Measurements from ENCODE around the gene SLC25A46. TPM values are rescaled to one million over a fixed set of nuclear protein-coding genes. Genes with fewer than 3 reads are reported as not detected.
"Not testable (repeated sequence)": the region's sequence is repeated elsewhere in the genome, so short reads cannot be mapped to it uniquely, and the experiment has no call there.

The SLC25A46 gene
- 31.4 to 36.9 TPM (median 32.1 TPM) in 3 replicates for total RNA-seq

DNA sequence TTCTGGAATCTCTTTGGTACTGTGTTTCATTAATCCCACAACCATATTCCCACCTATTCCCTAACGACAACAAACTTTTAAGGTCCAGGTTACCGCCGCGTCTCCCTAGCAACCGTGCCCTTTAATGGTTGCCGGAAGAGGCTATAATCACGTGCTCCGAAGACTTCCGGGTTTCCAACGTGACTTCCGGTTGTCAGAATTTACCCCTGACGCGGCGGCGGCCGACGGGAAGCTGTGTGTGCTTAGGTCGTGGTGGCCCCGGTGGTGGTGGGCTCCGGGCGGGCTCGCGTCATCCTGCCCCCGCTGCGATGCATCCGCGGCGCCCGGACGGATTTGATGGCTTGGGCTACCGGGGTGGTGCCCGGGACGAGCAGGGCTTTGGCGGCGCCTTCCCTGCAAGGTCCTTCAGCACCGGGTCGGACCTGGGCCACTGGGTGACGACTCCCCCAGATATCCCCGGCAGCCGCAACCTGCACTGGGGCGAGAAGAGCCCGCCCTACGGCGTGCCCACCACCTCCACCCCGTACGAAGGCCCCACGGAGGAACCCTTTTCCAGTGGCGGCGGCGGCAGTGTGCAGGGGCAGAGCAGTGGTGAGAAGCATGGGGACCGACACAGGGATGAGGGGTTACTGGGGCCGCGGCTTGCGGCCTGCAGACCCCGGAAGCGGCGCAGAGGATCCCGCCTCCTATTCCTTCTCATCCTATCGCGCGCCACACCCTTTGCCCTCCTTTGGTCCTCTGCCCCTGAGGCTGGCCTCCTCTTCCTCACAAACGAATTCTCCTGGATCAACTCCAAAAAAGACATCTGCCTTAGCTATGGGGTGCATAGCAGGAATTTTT is at the start of gene SLC25A46:
SLC25A46 (plus strand) TSS at position 196 of the 840 bp plus-strand sequence; CDS start at position 309, 113 bp downstream.
- H3K27ac Mint-ChIP-seq, result peak within 1 kb of the TSS; percentile 95
- no peaks in the 10 kb centered on the region for H3K9me3 Mint-ChIP-seq
- TF ChIP-seq, protein P1, sequence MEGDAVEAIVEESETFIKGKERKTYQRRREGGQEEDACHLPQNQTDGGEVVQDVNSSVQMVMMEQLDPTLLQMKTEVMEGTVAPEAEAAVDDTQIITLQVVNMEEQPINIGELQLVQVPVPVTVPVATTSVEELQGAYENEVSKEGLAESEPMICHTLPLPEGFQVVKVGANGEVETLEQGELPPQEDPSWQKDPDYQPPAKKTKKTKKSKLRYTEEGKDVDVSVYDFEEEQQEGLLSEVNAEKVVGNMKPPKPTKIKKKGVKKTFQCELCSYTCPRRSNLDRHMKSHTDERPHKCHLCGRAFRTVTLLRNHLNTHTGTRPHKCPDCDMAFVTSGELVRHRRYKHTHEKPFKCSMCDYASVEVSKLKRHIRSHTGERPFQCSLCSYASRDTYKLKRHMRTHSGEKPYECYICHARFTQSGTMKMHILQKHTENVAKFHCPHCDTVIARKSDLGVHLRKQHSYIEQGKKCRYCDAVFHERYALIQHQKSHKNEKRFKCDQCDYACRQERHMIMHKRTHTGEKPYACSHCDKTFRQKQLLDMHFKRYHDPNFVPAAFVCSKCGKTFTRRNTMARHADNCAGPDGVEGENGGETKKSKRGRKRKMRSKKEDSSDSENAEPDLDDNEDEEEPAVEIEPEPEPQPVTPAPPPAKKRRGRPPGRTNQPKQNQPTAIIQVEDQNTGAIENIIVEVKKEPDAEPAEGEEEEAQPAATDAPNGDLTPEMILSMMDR (IDR thresholded peaks at IDR 0.05; ENCODE audit: unreplicated experiment), result no peak
- peak; percentile 62 to 87 for DNase-seq (ENCODE audit: low spot score in 2 of 2, unreplicated experiment in 2 of 2)
- H3K4me3 Mint-ChIP-seq, result peak within 1 kb of the TSS; percentile 99
- peaks cover 13% of the 10 kb centered on the region for H3K27me3 Mint-ChIP-seq (ENCODE audit: low read depth)
- peaks cover 16% of the 10 kb centered on the region for H3K4me1 Mint-ChIP-seq
- H3K36me3 Mint-ChIP-seq, result no peaks in the 10 kb centered on the region

DNA sequence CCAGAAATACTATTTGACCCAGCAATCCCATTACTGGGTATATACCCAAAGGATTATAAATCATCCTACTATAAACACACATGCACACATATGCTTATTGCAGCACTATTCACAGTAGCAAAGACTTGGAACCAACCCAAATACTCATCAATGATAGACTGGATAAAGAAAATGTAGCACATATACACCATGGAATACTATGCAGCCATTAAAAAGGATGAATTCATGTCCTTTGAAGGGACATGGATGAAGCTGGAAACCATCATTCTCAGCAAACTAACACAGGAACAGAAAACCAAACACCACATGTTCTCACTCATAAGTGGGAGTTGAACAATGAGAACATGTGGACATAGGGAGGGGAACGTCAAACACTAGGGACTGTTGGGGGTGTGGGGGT is 48.2 kb upstream of the SLC25A46 start:
- not testable (repeated sequence) for H3K36me3 Mint-ChIP-seq; H3K4me3 Mint-ChIP-seq; DNase-seq (ENCODE audit: low spot score in 2 of 2, unreplicated experiment in 2 of 2); H3K4me1 Mint-ChIP-seq; H3K27ac Mint-ChIP-seq; H3K27me3 Mint-ChIP-seq (ENCODE audit: low read depth)
- H3K9me3 Mint-ChIP-seq, result peaks cover 14% of the 10 kb centered on the region

DNA sequence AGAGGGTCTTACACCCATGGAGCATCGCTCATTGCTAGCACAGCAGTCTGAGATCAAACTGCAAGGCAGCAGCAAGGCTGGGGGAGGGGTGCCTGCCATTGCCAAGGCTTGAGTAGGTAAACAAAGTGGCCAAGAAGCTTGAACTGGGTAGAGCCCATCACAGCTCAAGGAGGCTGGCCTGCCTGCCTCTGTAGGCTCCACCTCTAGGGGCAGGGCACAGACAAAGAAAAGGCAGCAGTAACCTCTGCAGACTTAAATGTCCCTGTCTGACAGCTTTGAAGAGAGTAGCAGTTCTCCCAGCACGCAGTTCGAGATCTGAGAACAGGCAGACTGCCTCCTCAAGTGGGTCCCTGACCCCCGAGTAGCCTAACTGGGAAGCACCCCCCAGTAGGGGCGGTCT is 46.1 kb upstream of the SLC25A46 start:
- H3K27ac Mint-ChIP-seq; H3K4me1 Mint-ChIP-seq; H3K36me3 Mint-ChIP-seq; H3K27me3 Mint-ChIP-seq (ENCODE audit: low read depth); H3K4me3 Mint-ChIP-seq; DNase-seq (ENCODE audit: low spot score in 2 of 2, unreplicated experiment in 2 of 2): not testable (repeated sequence)
- peaks cover 19% of the 10 kb centered on the region for H3K9me3 Mint-ChIP-seq

DNA sequence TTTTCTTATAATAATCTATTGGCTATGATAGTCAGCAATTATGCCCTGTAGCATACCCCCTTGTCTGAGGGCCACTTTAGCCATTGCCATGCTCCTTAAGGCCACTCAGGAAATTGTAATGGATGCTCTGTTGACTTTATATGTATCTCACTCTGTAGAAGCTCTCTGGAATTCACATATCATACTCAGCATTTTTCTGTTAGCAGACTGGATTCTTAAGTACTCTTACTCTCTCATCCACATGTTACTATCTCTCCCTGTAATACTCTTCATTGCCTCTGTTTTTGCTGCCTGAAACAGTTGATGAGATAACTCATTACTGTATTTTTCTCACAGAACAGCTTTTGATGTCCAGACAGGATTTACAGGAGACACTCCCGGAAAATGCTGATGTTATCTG is 36.5 kb upstream of the SLC25A46 start:
- TF ChIP-seq, protein P1 (IDR thresholded peaks at IDR 0.05; ENCODE audit: unreplicated experiment), result no peak
- Mint-ChIP-seq H3K4me3 (no peak overlapping the region), H3K27ac (no peak overlapping the region), H3K27me3 (ENCODE audit: low read depth) (peaks cover 5% of the 10 kb centered on the region), H3K4me1 (peaks cover 2% of the 10 kb centered on the region), H3K9me3 (no peaks in the 10 kb centered on the region), H3K36me3 (no peaks in the 10 kb centered on the region)
- no peak for DNase-seq (ENCODE audit: low spot score in 2 of 2, unreplicated experiment in 2 of 2)

- no peaks in the 10 kb centered on the region for H3K36me3 Mint-ChIP-seq
- H3K9me3 Mint-ChIP-seq, result no peaks in the 10 kb centered on the region
- H3K27ac Mint-ChIP-seq, result no peak overlapping the region
- DNase-seq (ENCODE audit: low spot score in 2 of 2, unreplicated experiment in 2 of 2), result no peak
- TF ChIP-seq, protein P1 (IDR thresholded peaks at IDR 0.05; ENCODE audit: unreplicated experiment), result no peak
- H3K4me3 Mint-ChIP-seq, result no peak overlapping the region
- H3K27me3 Mint-ChIP-seq (ENCODE audit: low read depth), result peaks cover 9% of the 10 kb centered on the region
- H3K4me1 Mint-ChIP-seq, result peaks cover 2% of the 10 kb centered on the region
Measured at GRCh38 chr5:110702704-110703103, 36.1 kb upstream of the SLC25A46 start.

DNA sequence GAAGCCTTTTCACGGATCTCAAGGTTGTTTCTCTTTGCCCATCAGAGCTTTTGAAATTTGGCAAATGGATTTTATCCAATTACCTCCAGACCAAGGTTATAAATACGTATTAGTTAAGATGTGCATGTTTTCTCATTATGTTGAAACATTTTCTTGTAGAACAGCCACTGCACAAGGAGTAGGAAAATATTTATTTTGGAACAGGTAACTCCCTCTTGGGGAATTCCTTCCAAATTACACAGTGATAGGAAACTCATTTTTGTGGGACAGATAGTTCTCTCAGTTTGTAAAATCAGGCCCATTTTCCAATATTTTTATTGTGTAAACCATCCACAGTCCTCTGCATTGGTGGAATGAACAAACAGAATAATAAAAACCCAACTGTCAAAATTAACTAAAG is 35.3 kb upstream of the SLC25A46 start:
- TF ChIP-seq, protein P1 (IDR thresholded peaks at IDR 0.05; ENCODE audit: unreplicated experiment), result no peak
- peaks cover 9% of the 10 kb centered on the region for H3K27me3 Mint-ChIP-seq (ENCODE audit: low read depth)
- no peaks in the 10 kb centered on the region for H3K9me3 Mint-ChIP-seq
- no peak overlapping the region for H3K27ac Mint-ChIP-seq
- H3K4me3 Mint-ChIP-seq, result no peak overlapping the region
- H3K4me1 Mint-ChIP-seq, result peaks cover 2% of the 10 kb centered on the region
- no peaks in the 10 kb centered on the region for H3K36me3 Mint-ChIP-seq
- no peak for DNase-seq (ENCODE audit: low spot score in 2 of 2, unreplicated experiment in 2 of 2)

All from mesothelial cell of epicardium (in vitro differentiated cells).